Mesenchymal stem cell (in vitro differentiated cells and primary cell): Measurements from ENCODE around the gene SMIM38.

Source experiments
- DNase-seq: peaks from one replicate; pipeline ENCODE4 v3.0.0-alpha.2; 2013
- H2AFZ ChIP-seq: one replicate; pipeline ENCODE4 v1.6.1; 2013; ENCODE audit warnings: low read depth, mild to moderate bottlenecking, control low read depth, inconsistent platforms, low read length, moderate library complexity
- H2AK5ac ChIP-seq: 2 replicates; pipeline ENCODE4 v1.6.1; 2013; ENCODE audit warnings: low read length, moderate library complexity, mild to moderate bottlenecking, inconsistent platforms; ENCODE audit not compliant: severe bottlenecking
- H2BK120ac ChIP-seq: one replicate; pipeline ENCODE4 v1.6.1; 2013; ENCODE audit warnings: low read depth, mild to moderate bottlenecking, inconsistent platforms, low read length, moderate library complexity
- H2BK12ac ChIP-seq, 2 experiments: one replicate each; pipeline ENCODE4 v1.6.1; 2013; ENCODE audit warnings: inconsistent platforms in 2 of 2, low read length in 2 of 2, mild to moderate bottlenecking in 2 of 2, moderate library complexity in 2 of 2, control low read depth in 1 of 2
- H2BK15ac ChIP-seq: one replicate; pipeline ENCODE4 v1.6.1; 2013; ENCODE audit warnings: mild to moderate bottlenecking, low read depth, inconsistent platforms; ENCODE audit not compliant: poor library complexity, severe bottlenecking
- H2BK5ac ChIP-seq: 2 replicates; pipeline ENCODE4 v1.6.1; 2013; ENCODE audit warnings: low read depth, mild to moderate bottlenecking, low read length, control low read depth, inconsistent platforms; ENCODE audit not compliant: poor library complexity, severe bottlenecking
- H3K14ac ChIP-seq, 2 experiments: one replicate each; pipeline ENCODE4 v1.6.1; 2013; ENCODE audit warnings: inconsistent platforms in 2 of 2, low read length in 2 of 2, control low read depth in 1 of 2, mild to moderate bottlenecking in 1 of 2, moderate library complexity in 1 of 2
- H3K18ac ChIP-seq, 2 experiments: one replicate each; pipeline ENCODE4 v1.6.1; 2013; ENCODE audit warnings: inconsistent platforms in 2 of 2, low read length in 2 of 2, control low read depth in 1 of 2, low read depth in 1 of 2, mild to moderate bottlenecking in 1 of 2
- H3K23ac ChIP-seq, 2 experiments: one replicate each; pipeline ENCODE4 v1.6.1; 2013; ENCODE audit warnings: inconsistent platforms in 2 of 2, low read length in 2 of 2, mild to moderate bottlenecking in 2 of 2, moderate library complexity in 2 of 2, control low read depth in 1 of 2
- H3K27ac ChIP-seq: 2 replicates; pipeline ENCODE4 v1.5.1; 2013; ENCODE audit warnings: mild to moderate bottlenecking, moderate library complexity, low read length, control low read depth, inconsistent platforms; ENCODE audit not compliant: poor library complexity, severe bottlenecking
- H3K27me3 ChIP-seq, 2 experiments: 2 replicates each; pipeline versions ENCODE4 v1.6.1 to v1.7.0; 2013; ENCODE audit warnings: low read length in 2 of 2, mild to moderate bottlenecking in 2 of 2, moderate library complexity in 2 of 2, control low read depth in 1 of 2, inconsistent platforms in 1 of 2; ENCODE audit not compliant: control insufficient read depth in 1 of 2, insufficient read depth in 1 of 2
- H3K36me3 ChIP-seq, 2 experiments: 2 replicates each; pipeline versions ENCODE4 v1.6.1 to v1.7.0; 2013; ENCODE audit warnings: low read length in 2 of 2, control low read depth in 1 of 2, inconsistent platforms in 1 of 2, low read depth in 1 of 2, mild to moderate bottlenecking in 1 of 2; ENCODE audit not compliant: insufficient read depth in 2 of 2, control insufficient read depth in 1 of 2
- H3K4ac ChIP-seq, 2 experiments: one replicate each; pipeline ENCODE4 v1.6.1; 2013; ENCODE audit warnings: inconsistent platforms in 2 of 2, low read length in 2 of 2, mild to moderate bottlenecking in 2 of 2, moderate library complexity in 2 of 2, control low read depth in 1 of 2, low read depth in 1 of 2
- H3K4me1 ChIP-seq: 2 replicates; pipeline ENCODE4 v1.6.1; 2013; ENCODE audit warnings: low read depth, low read length, control low read depth; ENCODE audit not compliant: control insufficient read depth, insufficient read depth
- H3K4me2 ChIP-seq: 2 replicates; pipeline ENCODE4 v1.6.1; 2013; ENCODE audit warnings: low read length, mild to moderate bottlenecking, inconsistent platforms; ENCODE audit not compliant: poor library complexity, severe bottlenecking
- H3K4me3 ChIP-seq, 2 experiments: 2 replicates each; pipeline versions ENCODE4 v1.5.1 to v1.7.0; 2013; ENCODE audit warnings: low read length in 2 of 2, mild to moderate bottlenecking in 2 of 2, control low read depth in 1 of 2, low read depth in 1 of 2; ENCODE audit not compliant: insufficient read depth in 1 of 2
- H3K79me1 ChIP-seq: replicated peaks from 2 replicates; pipeline ENCODE4 v1.6.1; 2013; ENCODE audit warnings: mild to moderate bottlenecking, control low read depth, low read length, inconsistent platforms; ENCODE audit not compliant: poor library complexity, severe bottlenecking
- H3K9ac ChIP-seq: 2 replicates; pipeline ENCODE4 v1.7.0; 2013; ENCODE audit warnings: mild to moderate bottlenecking, low read length, moderate library complexity
- H3K9me3 ChIP-seq: 2 replicates; pipeline ENCODE4 v1.7.0; 2013; ENCODE audit warnings: mild to moderate bottlenecking, low read length; ENCODE audit not compliant: control insufficient read depth
- H4K8ac ChIP-seq: one replicate; pipeline ENCODE4 v1.6.1; 2013; ENCODE audit warnings: inconsistent platforms, mild to moderate bottlenecking, low read length, moderate library complexity
- H4K91ac ChIP-seq: one replicate; pipeline ENCODE4 v1.6.1; 2013; ENCODE audit warnings: mild to moderate bottlenecking, low read length, inconsistent platforms
- WGBS: methylation state at CpG from one replicate; pipeline ENCODE4 v1.1.7; 2013; ENCODE audit warnings: mixed read lengths; 5-methylcytosine and 5-hydroxymethylcytosine counted together

Gene SMIM38

GRCh38 chr11:69154938-69155301 lies 815 bp upstream of the SMIM38 start:
- H4K91ac ChIP-seq: no peak overlapping the region
- peaks cover 6% of the 10 kb centered on the region for H3K9me3 ChIP-seq
- 89% methylated on average over 10 of the region's 10 CpGs for WGBS
- no peak overlapping the region for H2BK15ac ChIP-seq
- no peak overlapping the region for H3K23ac ChIP-seq
- H3K79me1 ChIP-seq: no peaks in the 10 kb centered on the region
- H2AFZ ChIP-seq: no peak overlapping the region
- H3K27ac ChIP-seq: no peak overlapping the region
- no peak overlapping the region for H3K4me3 ChIP-seq
- H3K36me3 ChIP-seq: no peaks in the 10 kb centered on the region
- H4K8ac ChIP-seq: no peak overlapping the region
- no peak overlapping the region for H2BK120ac ChIP-seq
- H3K4me1 ChIP-seq: no peaks in the 10 kb centered on the region
- H3K4me2 ChIP-seq: no peak overlapping the region
- no peak overlapping the region for H2AK5ac ChIP-seq
- H3K9ac ChIP-seq: no peak overlapping the region
- no peak overlapping the region for H2BK12ac ChIP-seq
- no peak overlapping the region for H3K14ac ChIP-seq
- H2BK5ac ChIP-seq: no peak overlapping the region
- H3K4ac ChIP-seq: no peak overlapping the region
- peaks cover 20 to 62% of the 10 kb centered on the region in 2 experiments for H3K27me3 ChIP-seq
- no peak for DNase-seq
- no peak overlapping the region for H3K18ac ChIP-seq

GRCh38 chr11:69156235-69156639 lies 502 bp downstream of the SMIM38 start:
- H2BK15ac ChIP-seq: no peak overlapping the region
- no peak overlapping the region for H2BK12ac ChIP-seq
- no peak overlapping the region for H2BK5ac ChIP-seq
- H2AK5ac ChIP-seq: no peak overlapping the region
- H3K79me1 ChIP-seq: no peaks in the 10 kb centered on the region
- H3K23ac ChIP-seq: no peak overlapping the region
- H3K9ac ChIP-seq: no peak overlapping the region
- no peak overlapping the region for H3K4me2 ChIP-seq
- peaks cover 20 to 68% of the 10 kb centered on the region in 2 experiments for H3K27me3 ChIP-seq
- H3K4me3 ChIP-seq: no peak overlapping the region
- H3K36me3 ChIP-seq: no peaks in the 10 kb centered on the region
- H3K27ac ChIP-seq: no peak overlapping the region
- WGBS: 83% methylated on average over 13 of the region's 13 CpGs
- no peak overlapping the region for H3K4ac ChIP-seq
- no peak overlapping the region for H4K91ac ChIP-seq
- no peak overlapping the region for H2BK120ac ChIP-seq
- no peaks in the 10 kb centered on the region for H3K4me1 ChIP-seq
- H4K8ac ChIP-seq: no peak overlapping the region
- no peaks in the 10 kb centered on the region for H3K9me3 ChIP-seq
- DNase-seq: no peak
- H2AFZ ChIP-seq: no peak overlapping the region
- peak overlapping the region in 1 of 2 experiments; percentile 43 for H3K18ac ChIP-seq
- no peak overlapping the region for H3K14ac ChIP-seq

- Histone ChIP-seq H3K4me2 (no peak overlapping the region), H3K27me3 (peaks cover 20 to 70% of the 10 kb centered on the region in 2 experiments), H3K4me3 (no peak overlapping the region), H3K27ac (no peak overlapping the region), H4K8ac (no peak overlapping the region), H3K18ac (no peak overlapping the region), H3K79me1 (no peaks in the 10 kb centered on the region), H3K9me3 (no peaks in the 10 kb centered on the region), H3K4me1 (no peaks in the 10 kb centered on the region), H2AFZ (no peak overlapping the region), H2BK12ac (no peak overlapping the region), H3K9ac (peak overlapping the region; percentile 59), H3K4ac (no peak overlapping the region), H3K14ac (no peak overlapping the region), H4K91ac (no peak overlapping the region), H3K36me3 (no peaks in the 10 kb centered on the region), H2AK5ac (no peak overlapping the region), H3K23ac (no peak overlapping the region), H2BK5ac (no peak overlapping the region), H2BK15ac (peak overlapping the region; percentile 86), H2BK120ac (no peak overlapping the region)
- WGBS: 91% methylated on average over 14 of the region's 15 CpGs
- DNase-seq: peak; percentile 38
Observed at GRCh38 chr11:69156673-69157155, 979 bp downstream of the SMIM38 start.

- Histone ChIP-seq H3K9me3 (no peaks in the 10 kb centered on the region), H3K23ac (no peak overlapping the region), H3K4me3 (no peak overlapping the region), H3K4me1 (no peaks in the 10 kb centered on the region), H4K91ac (peak overlapping the region; percentile 28), H2BK5ac (no peak overlapping the region), H4K8ac (peak overlapping the region; percentile 2), H3K18ac (no peak overlapping the region), H2AK5ac (no peak overlapping the region), H3K4ac (no peak overlapping the region), H2AFZ (no peak overlapping the region), H3K27ac (no peak overlapping the region), H3K36me3 (no peaks in the 10 kb centered on the region), H3K9ac (peak overlapping the region; percentile 59), H2BK15ac (peak overlapping the region; percentile 86), H3K27me3 (peaks cover 20 to 67% of the 10 kb centered on the region in 2 experiments), H3K14ac (peak overlapping the region in 1 of 2 experiments; percentile 11), H3K4me2 (no peak overlapping the region), H2BK12ac (peak overlapping the region in 1 of 2 experiments; percentile 17), H3K79me1 (no peaks in the 10 kb centered on the region), H2BK120ac (no peak overlapping the region)
- DNase-seq: no peak
- 83% methylated on average over 42 of the region's 44 CpGs for WGBS
Observed at GRCh38 chr11:69157156-69157821, 1.6 kb downstream of the SMIM38 start.
